Measurements from ENCODE around the gene GDF7.

Gene GDF7

DNA sequence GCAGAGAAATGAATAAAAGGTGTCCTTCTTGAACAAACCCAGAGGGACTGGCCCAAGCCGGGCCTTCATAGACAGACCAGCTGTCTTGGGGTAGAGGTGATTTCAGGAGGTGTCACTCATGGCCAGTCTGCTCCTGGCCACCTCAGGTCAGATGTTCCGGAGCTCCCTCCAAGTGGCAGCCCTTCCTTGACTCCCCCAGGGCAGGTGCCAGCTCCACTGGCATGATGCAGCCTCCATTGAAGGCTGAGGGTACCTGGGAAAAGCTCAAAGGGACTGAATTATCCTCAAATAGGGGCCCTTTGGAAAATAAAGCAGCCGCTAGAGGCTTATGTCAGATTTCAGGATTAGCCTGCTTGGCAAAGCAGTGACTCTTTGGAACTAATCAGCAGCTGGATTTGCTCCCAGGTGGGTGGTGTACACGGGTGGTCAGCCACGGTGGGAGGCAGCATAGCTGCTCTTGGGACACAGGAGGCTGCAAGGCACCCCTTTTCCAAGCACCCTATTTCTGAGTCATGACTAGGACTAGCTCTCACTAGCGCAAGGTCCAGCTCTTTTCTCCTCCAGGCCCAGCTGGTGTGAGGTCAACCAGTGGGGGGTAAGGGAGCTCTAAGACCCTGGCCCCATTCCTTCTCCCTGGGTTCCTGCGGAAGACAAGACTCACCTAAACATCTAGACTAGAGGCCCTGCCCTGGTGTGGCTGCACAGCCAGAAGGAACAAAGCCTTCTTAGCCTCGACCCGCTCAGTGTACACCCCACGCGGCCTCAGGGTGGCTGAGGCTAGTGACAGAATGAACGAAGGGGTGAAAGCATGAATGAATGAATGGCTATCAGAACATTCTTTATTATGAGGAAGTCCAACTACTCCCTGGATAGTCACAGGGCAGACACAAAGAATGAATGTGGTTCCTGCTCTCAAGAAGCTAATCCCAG, 45.3 kb upstream of the GDF7 start:
- TF ChIP-seq, protein P1, sequence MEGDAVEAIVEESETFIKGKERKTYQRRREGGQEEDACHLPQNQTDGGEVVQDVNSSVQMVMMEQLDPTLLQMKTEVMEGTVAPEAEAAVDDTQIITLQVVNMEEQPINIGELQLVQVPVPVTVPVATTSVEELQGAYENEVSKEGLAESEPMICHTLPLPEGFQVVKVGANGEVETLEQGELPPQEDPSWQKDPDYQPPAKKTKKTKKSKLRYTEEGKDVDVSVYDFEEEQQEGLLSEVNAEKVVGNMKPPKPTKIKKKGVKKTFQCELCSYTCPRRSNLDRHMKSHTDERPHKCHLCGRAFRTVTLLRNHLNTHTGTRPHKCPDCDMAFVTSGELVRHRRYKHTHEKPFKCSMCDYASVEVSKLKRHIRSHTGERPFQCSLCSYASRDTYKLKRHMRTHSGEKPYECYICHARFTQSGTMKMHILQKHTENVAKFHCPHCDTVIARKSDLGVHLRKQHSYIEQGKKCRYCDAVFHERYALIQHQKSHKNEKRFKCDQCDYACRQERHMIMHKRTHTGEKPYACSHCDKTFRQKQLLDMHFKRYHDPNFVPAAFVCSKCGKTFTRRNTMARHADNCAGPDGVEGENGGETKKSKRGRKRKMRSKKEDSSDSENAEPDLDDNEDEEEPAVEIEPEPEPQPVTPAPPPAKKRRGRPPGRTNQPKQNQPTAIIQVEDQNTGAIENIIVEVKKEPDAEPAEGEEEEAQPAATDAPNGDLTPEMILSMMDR (IDR thresholded peaks at IDR 0.05) = no peak

DNA sequence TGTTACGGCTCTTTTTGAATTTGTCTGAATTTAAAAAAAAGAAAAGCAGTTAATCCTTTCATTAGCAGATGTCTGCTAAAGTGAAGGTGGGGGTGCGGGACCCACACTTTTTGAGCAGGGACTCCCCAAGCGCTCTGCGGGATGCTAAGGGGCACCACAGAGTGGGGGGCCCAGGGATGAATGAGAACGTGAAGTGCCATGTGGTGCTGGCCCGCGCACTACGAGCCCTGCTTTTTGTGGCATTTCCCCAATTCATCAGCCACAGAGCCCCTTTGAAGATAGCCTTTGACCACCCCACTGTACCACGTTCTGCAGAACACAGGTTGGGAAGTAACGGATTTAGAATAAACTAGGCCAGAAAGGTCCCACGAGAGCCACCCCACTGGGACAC, 44.7 kb upstream of the GDF7 start:
- TF ChIP-seq, protein P1 (IDR thresholded peaks at IDR 0.05) = no peak

DNA sequence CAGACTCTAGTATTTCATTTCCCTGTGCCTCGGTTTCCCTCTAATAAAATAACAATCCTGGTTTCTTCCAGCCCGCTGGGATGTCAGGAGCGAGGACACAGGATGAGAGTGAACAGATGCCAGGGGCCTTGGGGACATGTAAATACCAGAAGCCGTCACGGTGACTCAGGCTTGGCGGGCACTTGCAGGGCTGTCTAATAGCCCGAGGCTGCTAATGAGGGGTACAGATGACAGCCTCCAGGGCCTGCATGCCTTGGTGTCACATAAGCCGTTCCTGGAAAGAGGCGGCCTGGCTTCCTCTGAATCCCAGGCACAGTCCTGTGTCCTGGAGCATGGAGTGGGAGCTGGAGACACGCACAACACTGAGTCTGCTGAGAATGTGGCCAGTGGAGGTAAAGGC, 44.2 kb upstream of the GDF7 start:
- TF ChIP-seq, protein P1 (IDR thresholded peaks at IDR 0.05) = no peak

DNA sequence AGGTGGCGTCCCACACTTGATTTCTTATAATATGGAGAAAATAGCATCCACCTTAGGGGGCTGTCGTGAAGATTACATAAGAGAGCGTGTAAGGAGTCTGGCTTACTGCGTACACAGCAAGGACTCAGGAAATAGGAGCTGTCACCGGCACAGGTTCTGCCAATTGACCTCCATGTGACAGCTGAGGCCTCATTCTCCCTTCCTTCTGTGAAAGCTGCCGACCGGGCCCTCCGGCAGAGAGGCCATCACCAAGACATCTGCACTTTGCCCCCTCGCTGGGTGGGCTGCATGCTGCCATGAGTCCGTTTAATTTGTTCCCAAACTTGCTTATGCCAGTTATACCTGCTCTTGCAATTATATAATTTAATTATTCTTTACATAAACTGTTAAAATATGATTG, 43.7 kb upstream of the GDF7 start:
- TF ChIP-seq, protein P1 (IDR thresholded peaks at IDR 0.05) = no peak

DNA sequence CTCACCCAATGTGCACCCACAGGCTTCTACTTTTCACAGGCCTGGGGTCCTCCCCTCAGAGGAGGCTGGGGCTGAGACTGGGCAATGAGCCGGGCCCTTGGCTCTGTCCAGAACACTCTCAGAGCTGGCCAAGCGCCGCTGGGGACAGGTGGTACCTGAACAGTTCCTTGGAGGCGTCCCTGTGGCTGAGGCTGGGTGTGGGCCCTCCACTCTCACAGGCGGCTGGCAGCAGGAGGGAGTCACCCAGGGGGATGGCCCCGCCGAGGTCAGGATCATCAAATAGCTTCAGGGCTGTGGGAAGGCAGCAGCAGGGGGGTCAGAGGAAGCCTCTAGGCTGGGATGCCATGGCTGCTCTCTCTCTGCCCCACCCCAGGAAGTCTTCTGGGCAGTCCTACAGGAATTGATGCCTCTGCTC, 43.2 kb upstream of the GDF7 start:
- TF ChIP-seq, protein P1 (IDR thresholded peaks at IDR 0.05) = no peak

DNA sequence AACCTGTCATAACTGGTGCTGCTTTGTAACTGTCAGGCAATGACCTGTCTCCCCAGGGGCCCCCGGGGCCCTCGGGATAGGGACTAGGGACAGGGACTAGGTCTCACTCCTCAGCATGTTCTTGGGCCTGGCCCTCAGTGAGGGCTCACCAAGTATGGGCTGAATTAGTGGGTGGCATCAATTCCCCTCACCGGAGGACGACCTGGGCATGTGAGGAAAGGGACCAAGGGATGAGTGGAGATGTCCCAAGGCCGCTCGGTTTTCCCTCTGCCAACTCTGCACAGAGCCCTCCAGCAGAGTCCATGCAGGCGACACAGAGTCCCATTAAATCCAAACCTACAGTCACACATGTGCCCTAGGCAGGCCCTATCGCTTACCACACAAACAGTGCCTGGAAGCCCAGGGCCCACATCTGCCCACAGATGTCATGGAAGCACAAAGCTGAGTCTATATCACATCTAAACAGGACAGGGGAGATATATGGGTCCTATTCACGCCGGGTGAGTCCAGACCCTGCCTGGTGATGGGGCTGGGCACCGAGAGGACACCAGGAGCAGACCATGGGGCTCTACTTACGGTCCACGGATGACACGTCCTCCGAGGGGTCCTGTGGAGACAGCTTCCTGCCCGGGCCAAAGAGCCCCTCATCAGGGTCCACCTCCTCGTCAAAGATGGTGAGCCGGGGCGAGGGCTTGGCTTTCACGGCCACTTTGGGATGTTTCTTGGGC, 42.6 kb upstream of the GDF7 start:
- TF ChIP-seq, protein P1 (IDR thresholded peaks at IDR 0.05) = no peak

DNA sequence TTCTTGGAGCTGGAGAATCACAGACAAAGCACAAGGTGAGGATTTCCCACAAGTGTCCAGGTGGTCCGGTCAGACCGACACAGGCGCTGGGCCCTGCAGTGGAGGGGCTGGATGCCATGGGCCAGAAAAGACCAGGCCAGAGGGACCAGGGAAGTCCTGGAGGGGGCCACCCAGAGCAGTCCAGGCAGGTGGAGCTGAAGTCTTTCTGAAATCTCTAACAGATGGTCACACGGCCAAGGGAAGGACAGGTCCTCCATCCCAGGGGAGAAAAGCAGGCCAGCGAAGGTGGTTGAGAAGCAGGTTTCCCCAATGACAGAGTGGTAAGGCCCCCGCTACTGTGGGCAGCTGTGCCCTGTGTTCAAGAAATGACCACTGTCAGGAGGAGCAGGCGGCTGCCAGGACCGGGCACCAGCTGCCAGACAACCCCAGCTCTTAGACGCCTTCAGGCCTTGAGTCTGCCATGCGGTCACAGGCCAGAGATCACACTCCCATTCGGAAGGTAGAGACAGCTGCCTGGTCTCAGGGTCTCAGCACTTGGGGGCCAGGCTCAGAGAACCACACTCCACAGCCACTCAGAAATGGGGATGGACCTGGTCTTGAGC, 42.0 kb upstream of the GDF7 start:
- TF ChIP-seq, protein P1 (IDR thresholded peaks at IDR 0.05) = no peak

Data from LNCAP (cell line).